ENCODE measurements around the gene FLT3LG. TPM values are rescaled to one million over a fixed set of nuclear protein-coding genes. Genes with fewer than 3 reads are reported as not detected.

The FLT3LG gene
- total and polyA plus RNA-seq, 9 of the 15 experiments (the other 6 are each of a cell fraction or from before 2014, with no cell fraction given): 0.31 to 6.4 (median 1.1) TPM

- no peak for TF ChIP-seq ZBTB40 (IDR thresholded peaks at IDR 0.05)
- no peak for TF ChIP-seq ZBTB40 (CRISPR knock-in tag; IDR thresholded peaks at IDR 0.05)
- TF ChIP-seq E2F3 (CRISPR knock-in tag; IDR thresholded peaks at IDR 0.05): no peak
- TF ChIP-seq IRF9 (tag; IDR thresholded peaks at IDR 0.05): no peak
- TF ChIP-seq ZKSCAN8 (CRISPR knock-in tag; IDR thresholded peaks at IDR 0.05): peak; percentile 52; the same call in 1 of the 2 replicates
- no peak for TF ChIP-seq MEF2A (IDR thresholded peaks at IDR 0.05; ENCODE audit: control insufficient read depth, low read depth, low read length)
- no peak for TF ChIP-seq MEF2D (tag; conservative IDR thresholded peaks at IDR 0.05; ENCODE audit: low read depth)
- no peak; the same call in 1 of the 2 replicates for TF ChIP-seq KAT7 (CRISPR knock-in tag; IDR thresholded peaks at IDR 0.05; ENCODE audit: borderline replicate concordance)
- TF ChIP-seq ETV5 (CRISPR knock-in tag; IDR thresholded peaks at IDR 0.05; ENCODE audit: low read depth): no peak
- TF ChIP-seq MCM5 (IDR thresholded peaks at IDR 0.05; ENCODE audit: low read depth): no peak
- no peak for TF ChIP-seq E2F4 (CRISPR knock-in tag; IDR thresholded peaks at IDR 0.05; ENCODE audit: low read depth)
- no peak for TF ChIP-seq KAT2B (IDR thresholded peaks at IDR 0.05; ENCODE audit: low read depth, low read length)
- no peak for TF ChIP-seq EP400 (IDR thresholded peaks at IDR 0.05)
- no peak for TF ChIP-seq RBM34 (IDR thresholded peaks at IDR 0.05; ENCODE audit: borderline replicate concordance, insufficient read depth, low read length)
- TF ChIP-seq ZNF77 (CRISPR knock-in tag; IDR thresholded peaks at IDR 0.05): peak; percentile 93
- TF ChIP-seq PREB (CRISPR knock-in tag; IDR thresholded peaks at IDR 0.05): no peak
Observed at GRCh38 chr19:49492573-49493405, 18.8 kb downstream of the FLT3LG start (continued).
